ENCODE measurements around the gene NIPBL.
"Not testable (repeated sequence)": the region's sequence is repeated elsewhere in the genome, so short reads cannot be mapped to it uniquely, and the experiment has no call there.

The NIPBL gene

DNA sequence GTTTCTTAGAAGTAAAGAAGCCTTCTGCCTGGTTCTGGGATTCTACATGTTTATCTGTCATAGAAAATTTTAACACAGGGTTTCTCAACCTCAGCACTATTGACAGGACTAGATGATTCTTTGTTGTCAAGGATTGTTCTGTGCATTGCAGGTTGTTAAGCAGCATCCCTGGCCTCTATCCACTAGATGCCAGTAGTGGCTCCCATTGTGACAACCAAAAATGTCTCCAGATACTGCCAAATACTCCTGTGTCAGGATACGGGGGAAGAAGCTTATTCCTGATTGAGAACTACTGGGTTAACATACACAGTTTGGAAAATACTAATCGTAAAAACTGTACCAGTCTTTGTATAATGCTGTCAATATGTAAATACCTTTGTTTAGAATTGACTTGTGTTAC lies 167.1 kb downstream of the NIPBL start:
- peak in 1 of 2 experiments; percentile 18 for DNase-seq

GRCh38 chr5:37044120-37044519 lies 167.6 kb downstream of the NIPBL start:
- DNase-seq: no peak

DNA sequence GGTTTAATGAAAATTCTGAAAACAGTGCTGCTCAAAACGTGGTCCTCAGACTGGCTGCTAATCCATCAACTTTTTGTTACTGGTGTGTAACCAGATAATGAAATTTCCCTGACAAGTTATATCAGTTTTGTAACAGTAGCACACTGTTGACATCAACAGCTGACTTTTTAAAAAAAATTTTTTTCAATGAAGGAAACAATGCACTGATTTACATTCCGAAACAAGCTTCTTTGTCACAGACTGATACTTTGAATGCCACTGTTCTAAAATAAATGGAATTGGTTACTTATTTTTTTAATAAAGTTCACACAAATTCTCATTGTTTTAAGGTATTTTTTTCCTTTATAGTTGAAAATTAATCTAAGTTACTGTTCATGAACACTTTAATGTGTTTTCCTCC lies 169.1 kb downstream of the NIPBL start:
- no peak for DNase-seq

GRCh38 chr5:37047947-37048346 lies 171.4 kb downstream of the NIPBL start:
- DNase-seq: no peak

- DNase-seq: no peak
These were observed 177.8 kb downstream of the NIPBL start for GRCh38 chr5:37054391-37054790.

DNA sequence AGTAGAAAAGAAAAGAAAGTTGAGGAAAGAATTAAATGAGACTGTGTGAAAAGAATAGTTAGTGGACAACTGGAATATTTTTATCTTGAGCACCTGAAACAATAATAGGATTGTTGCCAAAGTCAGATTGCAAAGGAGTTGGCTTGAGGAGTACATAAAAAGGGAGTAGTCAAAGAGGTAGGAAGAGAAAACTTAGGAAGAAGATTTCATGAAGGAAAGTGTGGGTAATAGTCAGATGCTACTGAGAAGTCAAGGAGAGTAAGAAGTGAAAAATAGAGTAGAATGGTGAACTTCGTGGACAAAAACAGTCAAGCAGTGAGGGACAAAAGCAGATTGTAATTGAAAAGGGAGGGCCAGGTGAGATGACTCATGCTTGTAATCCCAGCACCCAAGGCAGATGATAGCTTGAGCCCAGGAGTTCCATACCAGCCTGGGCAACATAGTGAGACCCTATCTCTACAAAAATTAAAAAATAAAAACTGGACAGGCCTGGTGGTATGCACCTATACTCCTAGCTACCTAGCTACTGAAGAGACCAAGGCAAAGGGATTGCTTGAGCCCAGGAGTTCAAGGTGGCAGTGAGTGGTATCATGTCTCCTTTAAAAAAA lies 178.9 kb downstream of the NIPBL start:
- DNase-seq: no peak

DNA sequence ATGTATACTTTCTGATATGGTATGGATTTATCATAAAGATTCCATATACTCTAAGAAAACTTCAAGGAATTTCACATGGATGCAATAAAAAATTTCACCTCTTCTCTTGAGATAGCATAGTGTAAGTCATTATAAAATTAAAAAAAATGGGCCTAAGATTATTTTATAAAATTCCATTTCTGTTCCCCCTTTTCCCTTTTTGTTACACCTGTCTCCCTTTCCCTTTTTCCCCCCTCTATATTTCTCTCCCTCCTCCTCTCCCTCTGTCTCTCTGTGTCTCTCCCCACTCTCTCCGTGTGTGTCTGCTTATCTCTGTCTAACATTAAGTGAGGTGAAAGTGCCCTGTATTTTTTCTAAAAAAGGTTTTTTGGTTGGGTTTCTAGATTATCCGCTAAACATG lies 180.2 kb downstream of the NIPBL start:
- DNase-seq: no peak

- no peak for DNase-seq
These were observed 183.5 kb downstream of the NIPBL start for GRCh38 chr5:37060030-37060429.

GRCh38 chr5:37063739-37064138 lies 187.2 kb downstream of the NIPBL start:
- no peak for DNase-seq

- no peak for DNase-seq
These were observed 187.9 kb downstream of the NIPBL start for GRCh38 chr5:37064442-37064841.

DNA sequence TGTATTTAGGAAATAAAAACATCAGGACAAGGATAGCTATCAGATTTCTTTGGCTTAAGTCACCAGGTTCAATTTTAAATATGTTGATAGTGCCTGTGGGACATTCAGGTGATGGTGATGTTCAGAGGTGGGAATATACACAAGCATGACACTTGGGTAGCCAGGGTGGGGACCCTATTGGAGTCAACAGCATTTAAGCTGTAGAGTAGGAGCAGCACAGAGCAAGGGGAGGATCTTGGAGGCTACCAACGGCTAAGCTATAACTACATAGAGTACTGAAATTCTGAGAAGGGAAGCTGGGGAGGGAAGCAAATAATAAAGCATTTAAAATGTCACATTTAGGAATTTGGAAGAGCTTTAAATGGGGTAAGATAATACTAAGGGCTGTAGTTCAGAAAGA lies 194.9 kb downstream of the NIPBL start:
- DNase-seq: no peak

DNA sequence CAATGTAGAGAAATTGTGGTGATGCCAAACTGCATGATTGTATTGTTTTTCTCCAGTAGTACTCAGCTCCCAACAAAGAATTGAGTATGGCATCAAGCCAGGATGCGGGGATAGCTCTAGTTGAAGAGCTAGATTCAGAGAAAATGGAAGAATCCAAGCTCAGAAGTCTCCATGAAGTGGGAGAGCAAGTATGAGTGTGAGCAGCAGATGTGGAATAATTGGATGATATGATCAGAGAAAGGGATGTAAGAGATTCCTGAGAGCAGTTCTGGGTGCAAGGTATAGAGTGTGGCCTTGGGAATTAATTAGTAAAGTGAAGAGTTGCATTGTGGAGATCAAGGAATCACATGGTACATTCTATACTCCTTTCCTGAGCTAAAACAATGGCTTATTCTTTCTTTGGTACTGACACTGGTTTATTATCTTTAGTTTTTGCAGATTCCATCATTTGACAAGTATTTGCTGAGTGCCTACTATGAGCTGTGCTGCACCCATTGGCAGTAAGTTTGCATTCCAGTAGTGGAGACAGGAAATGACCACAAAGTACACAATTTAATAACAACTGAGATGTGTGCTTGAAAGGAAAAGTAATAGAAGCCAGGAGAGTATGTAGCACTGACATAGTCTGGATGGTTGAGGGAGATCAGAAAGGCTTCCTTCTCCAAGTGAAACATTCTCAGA lies 195.5 kb downstream of the NIPBL start:
- peak in 1 of 2 experiments; percentile 16 for DNase-seq

GRCh38 chr5:37075399-37075950 lies 198.9 kb downstream of the NIPBL start:
- no peak for DNase-seq

DNA sequence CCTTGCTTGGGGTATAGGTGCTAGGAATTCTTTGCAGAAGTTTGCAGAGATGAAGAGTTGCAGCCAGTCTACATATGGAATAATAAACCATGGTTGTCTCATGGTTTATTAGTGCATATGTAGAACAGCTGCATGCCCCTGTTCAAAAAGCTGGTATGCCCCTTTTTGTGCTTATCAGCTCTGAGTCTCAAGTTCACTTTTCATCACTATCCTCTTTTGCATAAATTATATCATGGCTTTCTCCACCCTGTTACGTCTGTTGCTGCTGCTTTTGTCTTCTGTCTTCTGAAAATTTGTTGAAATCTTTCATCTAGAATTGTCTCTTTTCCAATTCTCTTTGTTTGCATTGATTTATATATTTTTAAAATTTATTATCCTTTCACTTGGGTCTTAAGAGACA lies 200.6 kb downstream of the NIPBL start:
- no peak for DNase-seq

GRCh38 chr5:37080697-37081096 lies 204.1 kb downstream of the NIPBL start:
- DNase-seq: no peak

DNA sequence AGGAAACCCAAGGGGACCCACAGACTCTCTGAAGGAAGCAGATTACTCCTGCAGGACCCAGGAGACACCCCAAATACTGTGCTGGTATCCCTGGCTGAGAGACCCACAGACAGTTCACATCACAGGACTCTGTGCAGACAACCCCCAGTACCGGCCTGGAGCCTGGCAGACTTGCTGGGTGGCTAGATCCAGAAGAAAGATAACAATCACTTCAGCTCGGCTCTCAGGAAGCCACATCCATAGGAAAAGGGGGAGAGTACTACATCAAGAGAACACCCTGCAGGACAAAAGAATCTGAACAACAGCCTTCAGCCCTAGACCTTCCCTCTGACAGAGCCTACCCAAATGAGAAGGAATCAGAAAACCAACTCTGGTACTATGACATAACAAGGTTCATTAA lies 206.4 kb downstream of the NIPBL start:
- not testable (repeated sequence) for DNase-seq

DNA sequence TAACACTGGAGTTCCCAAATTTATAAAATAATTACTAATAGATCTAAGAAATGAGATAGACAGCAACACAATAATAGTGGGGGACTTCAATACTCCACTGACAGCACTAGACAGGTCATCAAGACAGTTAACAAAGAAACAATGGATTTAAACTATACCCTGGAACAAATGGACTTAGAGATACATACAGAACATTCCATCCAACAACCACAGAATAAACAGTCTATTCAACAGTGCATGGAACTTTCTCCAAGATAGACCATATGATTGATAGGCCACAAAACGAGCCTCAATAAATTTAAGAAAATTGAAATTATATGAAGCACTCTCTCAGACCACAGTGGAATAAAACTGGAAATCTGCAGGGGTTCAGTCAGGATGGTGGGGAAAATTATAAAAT lies 209.5 kb downstream of the NIPBL start:
- not testable (repeated sequence) for DNase-seq

- DNase-seq: no peak
These were observed 210.1 kb downstream of the NIPBL start for GRCh38 chr5:37086466-37087173.

DNA sequence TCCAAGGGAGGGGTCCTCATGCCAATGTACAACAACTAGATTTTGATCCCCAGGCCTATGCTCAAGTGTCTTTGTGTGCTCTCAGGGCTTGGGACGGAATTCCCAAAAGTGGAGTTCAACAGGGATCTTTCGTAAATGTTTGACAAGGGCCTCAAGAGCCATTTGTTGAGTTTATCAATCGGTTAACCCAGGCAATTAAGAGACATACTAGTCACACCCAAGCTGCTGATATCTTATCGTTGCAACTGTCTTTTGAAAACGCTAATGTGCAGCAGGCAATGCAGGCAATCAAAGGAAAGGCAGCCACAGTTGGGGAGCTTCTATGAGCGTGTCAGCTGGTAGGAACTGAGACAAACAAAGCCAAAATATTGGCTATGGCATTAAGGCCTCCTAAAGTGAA lies 211.4 kb downstream of the NIPBL start:
- DNase-seq: no peak

- DNase-seq: no peak
These were observed 213.7 kb downstream of the NIPBL start for GRCh38 chr5:37090123-37090726.

- DNase-seq: no peak
These were observed 214.2 kb downstream of the NIPBL start for GRCh38 chr5:37090781-37091180.

DNA sequence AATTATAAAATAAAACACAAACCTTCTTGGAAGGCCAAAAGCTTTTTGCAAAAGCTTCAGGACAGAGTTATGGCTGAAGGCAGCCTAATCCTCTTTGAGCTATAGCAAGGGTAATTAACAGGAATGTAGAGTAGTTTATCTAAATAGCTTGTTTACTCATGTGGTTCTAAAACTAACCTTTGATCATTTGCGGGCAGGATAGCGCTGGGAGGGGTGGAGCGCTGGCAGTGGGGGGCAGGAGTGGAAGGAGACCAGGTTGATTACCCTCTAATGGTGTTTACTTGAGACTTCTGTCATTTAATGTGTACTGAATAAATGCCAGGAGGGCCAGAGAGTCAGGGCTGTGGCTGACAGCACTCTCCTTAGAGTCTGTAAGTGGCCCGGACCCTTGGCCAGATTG lies 217.2 kb downstream of the NIPBL start:
- not testable (repeated sequence) for DNase-seq

GRCh38 chr5:37099267-37099666 lies 222.7 kb downstream of the NIPBL start:
- DNase-seq: not testable (repeated sequence)

GRCh38 chr5:37103302-37103701 lies 226.7 kb downstream of the NIPBL start:
- DNase-seq: no peak

Measured in SW 1271 (cell line).